Activated CD4-positive, alpha-beta T cell treated with anti-CD3 and anti-CD28 coated beads for 48 hours (primary cell): ENCODE results near the gene SERPINF2.
"Not testable (repeated sequence)": the region's sequence is repeated elsewhere in the genome, so short reads cannot be mapped to it uniquely, and the experiment has no call there.

ENCODE experiments used
- DNase-seq: peaks from one replicate; pipeline ENCODE4 v3.0.0-alpha.2; 2020

The SERPINF2 gene

DNA sequence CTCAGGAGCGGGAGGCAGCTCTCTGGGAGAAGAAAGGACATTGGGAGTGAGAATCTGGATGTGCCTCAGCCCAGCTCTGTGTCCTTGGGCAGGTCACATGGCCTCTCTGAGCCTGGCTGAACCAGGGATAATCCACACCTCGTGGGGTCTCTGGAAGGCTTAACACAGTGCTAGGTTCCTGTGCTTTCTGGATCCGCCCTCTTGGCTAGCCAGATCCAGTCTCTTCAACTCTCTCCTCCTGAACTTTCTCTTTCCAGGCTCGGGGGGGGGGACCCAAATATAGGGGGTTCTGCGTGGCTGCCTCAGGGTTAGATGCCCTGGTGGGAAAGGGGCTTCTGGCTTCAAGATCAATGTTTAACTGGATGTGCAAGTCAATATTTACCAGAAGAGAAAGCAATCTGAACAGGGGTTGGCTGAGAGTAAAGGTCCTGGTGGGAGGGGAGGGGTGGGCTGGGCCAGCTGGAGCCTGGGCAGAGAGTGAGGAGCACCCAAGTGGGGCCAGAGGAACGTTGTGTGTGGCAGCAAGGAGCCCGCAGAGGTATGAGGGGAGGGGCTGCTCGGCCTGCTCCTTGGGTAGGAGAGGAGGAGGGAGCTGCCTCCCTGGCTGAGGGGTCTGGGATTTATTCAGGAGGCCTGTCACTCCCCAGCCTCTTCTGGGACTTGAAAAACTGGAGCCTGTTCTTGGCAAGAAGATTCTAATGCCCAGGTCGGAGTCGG lies at the start of gene SERPINF2:
Gene SERPINF2 (plus strand): TSS at position 501 of the 717 bp plus-strand sequence. CDS start 2,125 bp downstream, outside the sequence.
- no peak for DNase-seq

DNA sequence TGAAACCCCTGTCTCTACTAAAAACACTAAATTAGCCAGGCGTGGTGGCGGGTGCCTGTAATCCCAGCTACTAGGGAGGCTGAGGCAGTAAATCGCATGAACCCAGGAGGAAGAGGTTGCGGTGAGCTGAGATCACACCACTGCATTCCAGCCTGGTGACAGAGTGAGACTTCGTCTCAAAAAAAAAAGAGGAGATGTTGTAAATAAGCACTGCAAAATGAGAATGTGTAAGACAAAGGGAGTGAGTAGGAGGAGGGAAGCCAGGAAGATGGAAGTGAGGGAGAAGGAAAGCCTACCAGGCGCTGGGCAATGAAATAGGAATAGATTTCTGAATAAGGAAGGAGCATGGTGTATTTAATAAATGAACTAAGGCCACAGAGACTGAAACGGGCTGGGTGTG lies 49.3 kb upstream of the SERPINF2 start:
- no peak for DNase-seq

DNA sequence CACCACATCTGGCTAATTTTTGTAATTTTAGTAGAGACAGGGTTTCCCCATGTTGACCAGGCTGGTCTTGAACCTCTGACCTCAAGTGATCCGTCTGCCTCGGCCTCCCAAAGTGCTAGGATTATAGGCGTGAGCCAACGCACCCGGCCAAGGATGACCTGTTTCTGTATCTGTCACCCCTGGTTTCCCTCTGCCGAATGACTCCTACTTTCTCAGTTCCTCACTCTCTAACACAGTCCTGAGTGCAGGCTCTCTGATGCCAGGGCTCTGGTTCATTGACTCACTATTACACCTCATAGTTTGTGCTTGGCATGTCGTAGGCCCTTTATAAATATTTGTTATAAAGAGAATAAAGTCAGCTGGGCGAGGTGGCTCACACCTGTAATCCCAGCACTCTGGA lies 47.3 kb upstream of the SERPINF2 start:
- DNase-seq, result no peak

DNA sequence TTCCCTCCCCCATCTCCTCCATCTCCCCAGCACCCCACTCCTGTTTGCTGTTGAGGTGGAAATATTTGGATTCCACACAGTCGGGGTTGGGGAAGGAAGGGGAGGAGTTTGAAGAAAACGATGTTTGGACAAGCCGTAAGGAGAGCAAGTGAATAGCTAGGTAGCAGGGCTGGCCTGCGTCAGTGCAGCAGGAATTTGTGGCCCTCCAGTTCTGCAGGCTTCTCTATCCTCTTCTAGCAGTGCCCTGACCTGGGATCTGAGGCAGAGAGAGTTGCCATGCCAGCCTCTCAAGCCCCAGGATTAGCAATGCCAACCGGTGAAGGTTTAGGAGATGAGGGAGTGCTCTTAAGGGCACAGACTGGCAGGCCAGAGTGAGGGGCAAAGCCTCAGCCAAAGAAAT lies 45.0 kb upstream of the SERPINF2 start:
- DNase-seq, result no peak

DNA sequence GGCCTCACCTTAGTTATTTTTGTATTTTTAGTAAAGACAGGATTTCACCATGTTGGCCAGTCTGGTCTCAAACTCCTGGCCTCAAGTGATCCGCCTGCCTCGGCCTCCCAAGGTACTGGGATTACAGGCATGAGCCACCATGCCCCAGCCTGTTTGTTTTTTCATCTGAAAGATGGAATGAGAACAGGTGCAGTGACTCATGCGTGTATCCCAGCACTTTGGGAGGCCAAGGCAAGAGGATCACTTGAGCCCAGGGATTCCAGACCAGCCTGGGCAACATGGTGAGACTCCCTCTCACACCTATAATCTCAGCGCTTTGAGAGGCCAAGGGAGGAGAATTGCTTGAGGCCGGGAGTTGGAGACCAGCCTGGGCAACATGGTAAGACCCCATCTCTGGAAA lies 42.8 kb upstream of the SERPINF2 start:
- DNase-seq, result not testable (repeated sequence)

DNA sequence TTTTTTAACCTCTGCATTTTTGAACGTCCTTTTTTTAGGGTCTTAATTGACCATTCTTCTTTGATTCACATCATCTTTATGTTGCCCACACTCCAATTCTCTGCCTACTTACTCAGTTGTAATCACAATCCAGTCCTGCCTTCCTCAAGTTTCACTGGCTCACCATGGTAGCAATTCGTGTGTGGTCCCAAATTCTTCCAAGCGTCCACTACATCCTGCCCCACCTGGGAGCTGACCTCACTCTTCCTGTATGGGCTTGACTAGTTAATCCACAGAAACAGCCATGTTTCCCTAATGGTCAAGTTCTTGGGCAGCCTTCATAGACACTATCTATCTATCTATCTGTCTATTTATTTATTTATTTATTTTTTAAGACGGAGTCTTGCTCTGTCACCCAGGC lies 39.6 kb upstream of the SERPINF2 start:
- no peak for DNase-seq

DNA sequence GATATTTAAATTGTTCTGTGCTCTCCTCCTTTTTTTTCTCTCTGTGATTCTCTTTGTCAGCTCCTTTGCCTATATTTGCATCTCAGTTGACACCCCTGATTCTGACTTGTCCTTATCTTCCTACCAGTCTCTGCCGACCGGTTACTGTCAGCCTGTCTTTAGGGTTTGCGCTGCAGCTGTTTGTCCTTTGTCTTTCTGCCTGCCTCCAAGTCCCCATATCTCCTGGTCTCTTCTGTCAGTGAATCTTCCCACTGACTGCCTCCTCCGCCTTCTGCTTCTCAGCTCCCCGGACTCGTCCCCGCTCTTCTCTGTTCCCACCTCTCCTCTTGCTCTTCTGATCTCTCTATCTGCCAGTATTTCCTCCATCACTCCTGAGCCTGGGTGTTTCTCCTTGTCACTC lies 37.7 kb upstream of the SERPINF2 start:
- no peak for DNase-seq

DNA sequence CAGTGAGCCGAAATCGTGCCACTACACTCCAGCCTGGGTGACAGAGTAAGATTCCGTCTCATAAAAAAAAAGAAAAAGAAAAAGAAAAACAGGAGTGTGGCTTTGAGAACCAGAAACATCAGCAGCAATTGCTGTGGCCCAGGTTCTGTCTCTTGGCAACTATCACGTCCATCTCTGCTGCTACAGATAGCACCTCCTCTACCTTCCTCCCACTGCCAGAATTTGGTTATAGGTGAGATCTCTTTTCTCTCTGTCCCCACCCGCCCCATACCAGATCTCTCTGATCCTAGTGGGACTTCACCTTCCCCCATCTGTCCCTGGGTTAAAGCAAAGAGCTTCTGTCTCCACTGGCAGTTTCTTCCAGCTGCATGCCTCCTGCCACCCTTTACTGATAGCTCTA lies 35.6 kb upstream of the SERPINF2 start:
- no peak for DNase-seq

DNA sequence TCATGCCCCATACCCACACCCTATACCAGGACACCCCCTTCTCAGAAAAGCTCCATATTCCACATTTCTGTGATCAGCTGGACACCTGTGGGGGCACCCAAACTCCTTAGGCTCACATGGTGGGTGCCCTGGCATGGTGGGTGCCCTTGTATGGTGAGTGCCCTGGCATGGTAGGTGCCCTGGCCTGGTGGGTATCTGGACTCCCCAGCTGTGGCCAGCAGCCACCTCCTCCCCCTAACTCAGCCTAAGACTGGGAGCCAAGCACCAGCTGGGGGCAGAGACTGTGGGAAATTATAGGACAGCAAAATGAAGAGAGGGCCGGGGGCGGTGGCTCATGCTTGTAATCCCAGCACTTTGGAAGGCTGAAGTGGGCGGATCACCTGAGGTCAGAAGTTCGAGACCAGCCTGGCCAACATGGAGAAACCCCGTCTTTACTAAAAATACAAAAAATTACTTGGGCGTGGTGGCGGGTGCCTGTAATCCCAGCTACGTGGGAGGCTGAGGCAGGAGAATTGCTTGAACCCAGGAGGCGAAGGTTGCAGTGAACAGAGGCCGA lies 33.8 kb upstream of the SERPINF2 start:
- not testable (repeated sequence) for DNase-seq

DNA sequence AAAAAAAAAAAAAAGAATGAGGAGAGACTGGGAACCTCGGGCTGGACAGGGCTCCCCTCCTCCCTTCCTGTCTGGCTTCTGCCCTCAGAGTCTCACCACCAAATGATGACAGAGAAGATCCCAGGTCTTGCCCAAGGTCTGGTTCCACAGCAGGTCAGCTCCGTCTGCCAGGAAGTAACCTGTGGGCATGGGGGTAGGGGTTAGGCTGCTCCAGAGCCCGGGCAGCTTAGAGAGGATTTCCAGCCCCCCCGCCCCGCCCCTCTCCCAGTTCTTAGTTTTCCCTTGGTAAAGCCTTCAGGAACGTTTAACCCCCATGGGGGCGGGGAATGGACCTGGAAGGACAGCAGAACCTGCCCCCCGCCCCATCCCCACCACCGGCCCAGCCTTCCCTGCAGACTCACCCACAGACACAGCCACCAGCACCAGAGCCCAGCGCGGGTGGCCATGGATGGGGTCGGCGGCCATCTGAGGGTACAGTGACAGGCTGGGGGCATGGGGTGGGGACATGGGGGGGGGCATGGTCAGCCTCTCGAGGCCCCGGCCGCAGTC lies 33.2 kb upstream of the SERPINF2 start:
- no peak for DNase-seq

DNA sequence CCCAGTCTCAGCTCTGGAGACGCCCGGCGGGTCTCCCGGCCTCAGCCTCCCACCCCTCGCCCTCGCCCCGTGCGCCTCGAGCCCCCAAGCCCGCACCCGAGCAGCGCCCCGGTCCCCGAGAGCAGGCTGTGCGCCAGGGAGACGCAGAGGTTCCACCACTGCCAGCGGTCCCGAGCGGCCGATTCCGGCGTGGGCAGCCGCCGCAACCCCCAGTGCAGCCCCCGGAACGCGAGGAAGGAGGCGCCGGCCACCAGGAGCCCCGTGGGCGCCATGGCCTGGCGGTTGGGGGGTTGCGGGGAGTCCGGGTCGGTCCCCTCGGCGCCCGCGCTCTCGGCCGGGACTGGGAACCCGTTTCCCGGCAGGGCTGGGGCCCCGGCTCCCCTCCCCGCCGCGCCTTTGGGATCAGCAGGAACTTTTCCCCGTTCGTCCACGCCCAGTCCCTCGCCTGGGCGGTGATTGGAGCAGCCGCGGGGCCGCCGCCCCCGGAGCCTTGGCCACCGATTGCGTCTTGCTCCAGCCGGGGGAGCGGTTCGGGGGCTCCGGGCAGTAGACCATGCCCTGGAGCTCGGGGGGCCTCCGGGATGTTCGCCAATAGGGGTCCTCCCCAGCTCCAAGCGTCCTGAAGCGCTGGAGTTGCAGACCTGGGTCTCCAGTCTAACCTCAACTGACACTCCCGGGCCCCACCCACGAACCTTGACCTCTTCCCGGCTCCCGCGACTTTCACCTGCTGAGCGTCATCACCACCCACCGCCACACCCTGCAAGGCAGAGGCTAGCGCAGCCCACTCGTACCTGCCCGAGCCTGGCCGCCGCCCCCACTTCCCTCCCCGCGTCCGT lies 32.5 kb upstream of the SERPINF2 start, which contains the start of gene TLCD2:
Gene TLCD2 (minus strand): TSS at position 407 of the 836 bp plus-strand sequence. CDS start 135 bp downstream, at position 272.
- DNase-seq, result no peak

DNA sequence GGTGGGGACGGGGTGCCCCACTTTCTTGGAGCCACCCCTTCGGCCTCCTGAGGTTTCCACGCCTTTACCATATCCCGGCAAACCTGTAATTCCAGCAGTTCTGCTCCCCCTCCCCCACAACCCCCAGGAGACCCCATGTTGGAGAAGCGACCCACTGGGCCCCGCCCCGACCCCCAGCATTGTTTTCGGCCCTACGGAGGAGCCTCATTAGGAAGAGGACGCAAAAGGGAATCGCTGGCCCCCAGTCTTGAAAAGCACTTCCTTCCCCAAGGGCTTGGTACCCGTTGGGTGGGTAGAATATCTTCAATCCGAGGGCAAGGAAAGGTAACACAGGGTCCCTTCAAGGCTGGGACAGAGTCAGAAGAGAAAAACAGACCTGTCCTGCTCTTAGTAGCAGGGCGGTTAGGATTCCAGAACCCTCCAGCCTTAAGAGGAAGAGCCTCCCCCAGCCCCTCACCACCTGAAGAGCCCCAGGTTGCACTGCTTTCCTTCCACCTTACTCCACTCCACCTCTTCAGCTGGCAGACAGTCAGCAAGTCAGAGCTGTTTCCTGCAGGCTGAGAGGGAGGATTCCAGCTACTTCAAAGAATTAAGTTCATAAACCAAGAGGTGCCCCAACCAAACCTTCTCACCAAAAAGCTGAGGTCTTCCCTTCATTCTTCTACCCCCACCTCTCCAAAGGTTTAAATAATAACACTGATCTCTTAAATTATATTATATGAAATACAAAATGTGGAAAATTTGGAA lies 31.7 kb upstream of the SERPINF2 start:
- no peak for DNase-seq

DNA sequence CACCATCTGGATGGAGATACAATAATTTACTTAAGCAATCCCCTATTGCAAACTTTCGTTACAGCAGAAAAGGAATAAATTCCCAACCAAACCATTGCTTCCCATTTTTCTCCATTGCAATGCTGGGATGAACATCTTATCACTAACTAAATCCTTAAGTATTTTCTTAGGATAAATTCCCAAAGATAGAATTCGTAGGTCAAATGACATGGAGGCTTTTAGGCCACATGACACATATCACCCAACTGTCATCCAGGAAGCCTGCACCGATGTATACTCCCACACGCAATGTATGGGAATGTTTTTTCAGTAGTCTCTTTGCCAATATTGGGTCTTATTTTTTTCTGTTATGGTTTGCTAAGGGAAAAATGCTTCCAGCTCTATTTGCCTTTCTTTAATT lies 30.9 kb upstream of the SERPINF2 start:
- no peak for DNase-seq

DNA sequence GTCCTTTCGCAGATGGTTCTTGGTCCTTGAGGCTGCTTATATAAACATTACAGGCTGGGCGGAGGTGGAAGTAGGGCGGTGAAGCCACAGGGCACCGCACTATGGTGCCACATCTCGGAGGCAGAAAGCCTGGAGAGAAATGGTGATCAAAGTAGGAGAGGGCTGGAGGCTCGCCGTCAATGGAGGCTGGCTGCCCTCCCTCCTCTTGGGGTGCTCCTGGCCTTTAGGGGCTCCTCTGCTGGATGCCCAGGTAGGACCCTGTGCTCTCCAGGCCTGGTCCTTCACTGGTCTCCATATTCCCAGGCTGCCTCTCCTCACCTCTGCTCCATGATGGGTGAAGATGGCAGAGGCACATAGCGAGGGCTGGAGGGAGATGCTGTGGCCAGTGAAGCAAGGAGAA lies 30.4 kb upstream of the SERPINF2 start:
- no peak for DNase-seq

DNA sequence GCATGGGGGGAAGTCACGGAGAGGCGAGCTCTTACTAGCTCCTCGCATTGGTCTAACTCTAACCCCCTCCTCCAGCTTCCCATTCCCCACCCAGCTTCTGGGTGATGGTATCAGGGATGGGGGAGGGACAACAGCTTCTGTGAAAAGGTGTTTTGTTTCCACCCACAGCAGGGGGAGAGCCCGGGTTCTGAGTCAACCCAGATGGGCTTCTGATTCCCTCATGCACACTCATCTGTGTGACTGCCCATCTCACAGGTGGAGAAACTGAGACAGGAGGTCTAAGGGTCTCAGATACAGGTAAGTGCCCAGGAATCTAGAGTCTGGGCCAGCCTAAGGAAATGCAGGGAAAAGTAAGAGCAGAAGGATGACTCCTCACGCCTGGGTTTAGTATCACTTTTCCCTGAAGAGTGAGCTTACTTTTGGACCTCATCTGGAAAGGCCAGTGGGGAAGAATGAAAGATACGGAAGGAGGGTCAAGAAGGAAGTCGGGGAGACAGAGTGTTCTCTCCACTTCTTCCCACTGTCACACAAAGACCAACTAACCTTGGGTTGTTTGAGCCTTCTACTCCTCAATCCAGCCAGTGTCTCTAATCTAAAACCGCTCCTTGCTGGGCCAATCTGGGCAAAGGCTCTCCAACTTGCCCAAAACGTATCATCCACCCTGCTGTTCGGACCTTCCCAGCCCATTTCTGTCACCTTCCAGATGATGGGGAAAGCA lies 29.4 kb upstream of the SERPINF2 start:
- no peak for DNase-seq

DNA sequence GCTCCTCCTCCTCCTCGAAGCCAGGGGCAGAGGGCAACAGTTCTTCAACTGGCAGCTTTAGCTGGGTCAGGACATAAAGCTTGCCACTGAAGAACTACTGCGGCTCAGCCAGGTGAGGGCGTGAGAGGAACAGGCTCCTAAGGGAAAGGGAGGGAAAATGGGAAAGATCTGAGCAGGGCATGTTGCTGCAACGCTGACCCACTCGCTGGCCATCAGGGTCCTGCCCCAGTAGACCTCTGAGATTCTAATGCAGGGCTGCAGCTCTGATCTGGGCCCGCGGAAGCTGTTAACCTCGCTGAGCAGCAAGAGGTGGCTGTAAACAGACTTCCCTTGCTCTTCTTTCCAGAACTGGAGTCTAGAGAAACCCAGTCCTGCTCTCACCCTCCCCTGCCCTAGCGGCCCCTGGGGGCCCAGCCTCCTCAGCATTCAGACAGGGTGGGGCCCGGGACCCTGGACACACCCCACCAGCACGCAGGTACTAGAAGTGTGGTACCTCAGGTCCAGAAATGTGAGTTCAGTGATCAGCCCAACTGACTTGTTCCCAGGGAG lies 28.7 kb upstream of the SERPINF2 start:
- DNase-seq, result no peak

DNA sequence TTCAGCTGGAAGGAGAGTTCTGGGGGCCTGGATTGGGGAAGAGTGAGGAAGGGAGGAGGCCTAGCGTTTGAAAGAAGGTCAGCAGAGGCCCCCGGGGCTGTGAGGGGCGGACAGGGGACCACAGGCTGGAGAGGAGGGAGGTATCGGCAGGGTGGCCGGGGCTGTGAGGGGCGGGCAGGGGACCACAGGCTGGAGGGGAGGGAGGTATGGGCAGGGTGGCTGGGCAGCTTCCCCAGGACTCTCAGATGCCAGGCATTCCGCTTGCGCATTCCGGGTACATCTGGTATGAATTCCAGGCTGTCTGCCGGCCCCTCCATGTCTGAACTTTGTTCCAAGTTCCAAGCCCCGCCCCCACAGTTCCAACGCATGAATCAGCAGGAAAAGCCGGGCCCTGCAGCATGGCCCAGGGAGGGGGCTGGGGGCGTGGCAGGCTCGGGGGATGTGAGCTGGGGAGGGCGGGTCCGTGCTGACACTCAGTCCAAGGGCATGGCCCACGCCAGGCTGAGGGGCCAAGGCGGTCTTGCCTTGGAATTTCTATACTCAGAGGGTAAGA lies 28.2 kb upstream of the SERPINF2 start:
- peak; percentile 47 for DNase-seq

DNA sequence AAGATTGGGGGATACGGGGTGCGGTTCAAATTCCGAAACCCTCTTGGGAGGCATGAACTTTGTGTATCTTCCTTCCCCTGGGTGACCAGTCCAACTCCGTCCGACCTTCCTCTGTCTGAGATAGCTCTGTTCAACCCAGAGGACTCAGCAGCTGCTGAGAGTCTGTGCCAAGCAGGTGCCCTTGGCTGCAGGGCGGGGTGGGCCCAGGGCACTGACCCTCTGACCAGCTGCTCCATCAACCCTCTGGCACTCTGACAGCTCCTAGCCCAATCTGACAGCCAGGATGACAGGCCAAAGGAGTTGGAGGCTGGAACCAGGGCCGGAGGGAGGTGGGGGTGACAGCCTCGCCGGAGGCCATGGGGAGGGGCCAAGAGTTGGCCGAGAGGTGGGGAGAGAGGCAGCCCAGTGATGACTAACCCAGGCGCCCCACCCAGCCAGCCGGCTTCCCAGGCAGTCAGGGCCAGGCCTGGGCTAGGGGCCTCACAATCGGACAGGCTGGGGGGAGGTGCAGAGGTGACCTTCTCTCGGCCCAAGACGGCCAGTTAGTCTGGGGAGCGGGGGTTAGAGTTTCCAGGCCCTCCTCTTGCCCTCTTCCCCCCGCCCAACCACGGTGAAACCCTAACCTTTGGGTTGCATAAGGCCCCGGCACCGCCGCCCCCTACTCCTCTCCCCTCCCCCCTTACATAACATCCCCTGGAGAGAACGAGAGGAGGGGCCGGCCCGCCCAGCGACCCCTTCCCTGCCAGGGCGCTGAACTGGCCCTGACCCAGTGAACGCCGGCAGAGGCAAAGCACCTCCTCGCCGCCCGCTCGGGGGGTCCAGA lies 27.5 kb upstream of the SERPINF2 start:
- DNase-seq, result peak; percentile 58

DNA sequence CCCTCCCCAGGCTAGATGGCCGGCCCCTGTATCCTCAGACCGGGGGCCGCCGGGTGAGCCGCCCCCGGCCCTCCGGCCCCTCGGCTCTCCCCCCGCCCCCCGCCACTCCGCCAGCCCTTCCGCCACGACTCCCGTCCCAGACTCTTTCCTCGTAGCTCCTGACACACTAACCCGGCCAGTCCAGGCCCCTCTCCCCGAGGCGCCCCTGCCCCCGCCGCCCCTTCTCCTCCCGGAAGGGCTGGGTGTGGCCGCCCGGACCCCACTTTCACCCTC lies 26.9 kb upstream of the SERPINF2 start:
- no peak for DNase-seq

DNA sequence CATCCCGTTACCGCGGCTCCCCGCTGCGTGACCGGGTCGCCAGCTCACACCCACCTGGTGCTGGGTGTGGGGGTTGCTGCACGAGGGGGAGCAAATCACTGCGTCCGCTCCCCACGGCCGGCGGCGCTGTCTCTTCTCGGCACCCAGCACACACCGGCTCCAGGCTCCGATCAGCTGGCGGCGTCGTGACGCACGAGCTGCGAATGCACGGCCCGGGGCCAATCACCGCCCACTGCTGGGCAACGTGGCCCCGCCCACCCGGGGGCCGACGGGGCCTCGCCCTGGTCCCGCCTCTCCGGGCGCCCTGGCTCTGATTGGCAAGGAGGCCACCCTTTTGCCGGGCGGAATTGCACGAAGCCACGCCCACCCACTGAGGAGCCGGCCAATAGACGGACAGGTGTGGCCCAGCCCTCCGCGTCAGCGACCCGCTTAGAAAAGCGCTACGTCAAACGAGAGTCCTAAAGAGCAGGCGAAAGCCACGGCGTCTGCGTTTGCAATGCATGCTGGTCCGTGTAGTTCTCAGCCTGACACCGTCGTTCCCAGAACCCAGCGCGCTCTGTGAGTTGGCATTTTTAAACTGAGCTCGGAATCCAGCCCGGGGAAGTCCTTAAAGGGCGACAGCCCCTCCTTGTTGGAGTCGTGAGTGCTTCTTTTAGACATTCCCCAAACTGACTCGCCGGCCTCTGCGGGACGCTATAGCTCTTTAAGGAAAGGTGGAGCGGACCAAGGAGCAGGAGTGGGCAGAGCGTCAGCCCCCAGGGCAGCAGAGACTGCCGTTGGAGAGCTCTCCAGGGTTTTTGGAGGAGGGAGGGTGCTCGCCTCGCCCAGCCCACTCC lies 26.4 kb upstream of the SERPINF2 start:
- DNase-seq, result peak; percentile 100
